Measurements from ENCODE around the gene NPC1L1.

NPC1L1 gene

GRCh38 chr7:44534501-44534900 lies 6.6 kb downstream of the NPC1L1 start:
- DNase-seq (ENCODE audit: low read depth), result no peak
- peak; percentile 35 for TF ChIP-seq CTCF (IDR thresholded peaks at IDR 0.05; ENCODE audit: control insufficient read depth, extremely low read depth, insufficient read depth)
- H3K4me3 ChIP-seq (ENCODE audit: low read depth, low read length), result no peak overlapping the region

- no peak for DNase-seq (ENCODE audit: low read depth)
- TF ChIP-seq CTCF (IDR thresholded peaks at IDR 0.05; ENCODE audit: control insufficient read depth, extremely low read depth, insufficient read depth), result no peak
- H3K4me3 ChIP-seq (ENCODE audit: low read depth, low read length), result no peak overlapping the region
Observed at GRCh38 chr7:44534087-44534486, 7.0 kb downstream of the NPC1L1 start.

- H3K4me3 ChIP-seq (ENCODE audit: low read depth, low read length), result no peak overlapping the region
- no peak for DNase-seq (ENCODE audit: low read depth)
- no peak for TF ChIP-seq CTCF (IDR thresholded peaks at IDR 0.05; ENCODE audit: control insufficient read depth, extremely low read depth, insufficient read depth)
Observed at GRCh38 chr7:44533301-44534055, 7.7 kb downstream of the NPC1L1 start.

GRCh38 chr7:44531421-44532380 lies 9.4 kb downstream of the NPC1L1 start:
- no peak for TF ChIP-seq CTCF (IDR thresholded peaks at IDR 0.05; ENCODE audit: control insufficient read depth, extremely low read depth, insufficient read depth)
- no peak for DNase-seq (ENCODE audit: low read depth)
- no peak overlapping the region for H3K4me3 ChIP-seq (ENCODE audit: low read depth, low read length)

GRCh38 chr7:44530990-44531389 lies 10.1 kb downstream of the NPC1L1 start:
- no peak overlapping the region for H3K4me3 ChIP-seq (ENCODE audit: low read depth, low read length)
- no peak for DNase-seq (ENCODE audit: low read depth)
- no peak for TF ChIP-seq CTCF (IDR thresholded peaks at IDR 0.05; ENCODE audit: control insufficient read depth, extremely low read depth, insufficient read depth)

- no peak for DNase-seq (ENCODE audit: low read depth)
- H3K4me3 ChIP-seq (ENCODE audit: low read depth, low read length), result no peak overlapping the region
- no peak for TF ChIP-seq CTCF (IDR thresholded peaks at IDR 0.05; ENCODE audit: control insufficient read depth, extremely low read depth, insufficient read depth)
Observed at GRCh38 chr7:44524811-44525388, 16.2 kb downstream of the NPC1L1 start.

Data from LNCaP clone FGC (cell line).